Stomach (tissue), 9 donors: Measurements from ENCODE around the gene PFKL. TPM values are rescaled to one million over a fixed set of nuclear protein-coding genes. Genes with fewer than 3 reads are reported as not detected.
"Not testable (repeated sequence)": the region's sequence is repeated elsewhere in the genome, so short reads cannot be mapped to it uniquely, and the experiment has no call there.

Source experiments
- DNase-seq, 2 donors: peaks; one replicate each; pipeline versions ENCODE4 v3.0.0 to v3.0.0-alpha.2; 2013 to 2019
- H3K27ac ChIP-seq, 5 donors: fragments of 200-600 bp in 4 of 5; sonication (generic) in 4 of 5; one replicate each; pipeline ENCODE4 v1.5.1; 2013 to 2019; ENCODE audit warnings: mild to moderate bottlenecking in 1 of 5, moderate library complexity in 1 of 5
- H3K27me3 ChIP-seq, 3 donors: fragments of 200-600 bp; sonication (generic); one replicate each; pipeline ENCODE4 v1.5.1; 2017 to 2019; ENCODE audit warnings: mixed run types in 1 of 3
- H3K36me3 ChIP-seq, 4 donors: fragments of 200-600 bp; sonication (generic); 1 replicate in 3 of 4; 2 replicates in 1 of 4; pipeline ENCODE4 v1.5.1; 2016 to 2019
- H3K4me1 ChIP-seq, 4 donors: fragments of 200-600 bp; sonication (generic); one replicate each; pipeline ENCODE4 v1.5.1; 2016 to 2019
- H3K4me3 ChIP-seq, 4 donors: fragments of 200-600 bp; sonication (generic) in 3 of 4; one replicate each; pipeline ENCODE4 v1.5.1; 2016 to 2019; ENCODE audit warnings: mild to moderate bottlenecking in 1 of 4
- H3K9me3 ChIP-seq, 4 donors: fragments of 200-600 bp; sonication (generic); one replicate each; pipeline ENCODE4 v1.5.1; 2016 to 2019
- EP300 ChIP-seq: sonication (generic); formaldehyde crosslinking; IDR thresholded peaks from one replicate; pipeline ENCODE4 v1.6.1; 2017; ENCODE audit warnings: antibody characterized with exemption
- POLR2A ChIP-seq, 4 donors: fragments of 450-650 bp; IDR thresholded peaks; one replicate each; pipeline ENCODE4 v1.6.1; 2016; ENCODE audit warnings: antibody characterized with exemption in 4 of 4, control low read depth in 2 of 4, mild to moderate bottlenecking in 1 of 4, moderate library complexity in 1 of 4
- POLR2AphosphoS5 ChIP-seq, 3 donors: sonication (generic); formaldehyde crosslinking; IDR thresholded peaks; one replicate each; pipeline ENCODE4 v1.6.1; 2016; ENCODE audit warnings: antibody characterized with exemption in 3 of 3
- WGBS, 5 donors: extraction: QIAGEN DNeasy Blood & Tissue Kit in 3 of 5; methylation state at CpG; one replicate each; pipeline versions ENCODE4 v1.1.5 to v1.1.7; 2013 to 2018; 5-methylcytosine and 5-hydroxymethylcytosine counted together
- intact Hi-C: fragments of 100-400 bp; cut with DNase I; formaldehyde crosslinking; loops from one replicate; pipeline ENCODE4 v1.15.1; 2023; ENCODE audit warnings: low total_unique reads
- polyA plus RNA-seq, 3 donors: library from polyadenylated mRNA; stranded (reverse); fragments of 200-250 nt; gene quantifications; one replicate each; pipeline ENCODE4 v1.2.3, GENCODE V29; 2013
- total RNA-seq, 5 donors: library from RNA; depleted of rRNA; stranded (reverse); fragments of >200 nt; gene quantifications; one replicate each; pipeline versions ENCODE4 v1.1.0 to v1.2.3, GENCODE V29; 2014 to 2016
- TF ChIP-seq, protein P1 (sequence below), 7 experiments: fragments of 450-650 bp in 4 of 7; fragments of 200-600 bp in 3 of 7; sonication (generic) in 3 of 7; IDR thresholded peaks; one replicate each; pipeline ENCODE4 v1.5.1; 2016 to 2019; ENCODE audit warnings: antibody characterized with exemption in 7 of 7, control low read depth in 2 of 7, mild to moderate bottlenecking in 1 of 7
- donor health status: healthy with polysubstance abuse.
- donor health status: Bipolar disorder and iron deficiency.
- donor health status: healthy.

The PFKL gene
- total and polyA plus RNA-seq, 8 donors, result 83.0 to 283 (median 130) TPM

DNA sequence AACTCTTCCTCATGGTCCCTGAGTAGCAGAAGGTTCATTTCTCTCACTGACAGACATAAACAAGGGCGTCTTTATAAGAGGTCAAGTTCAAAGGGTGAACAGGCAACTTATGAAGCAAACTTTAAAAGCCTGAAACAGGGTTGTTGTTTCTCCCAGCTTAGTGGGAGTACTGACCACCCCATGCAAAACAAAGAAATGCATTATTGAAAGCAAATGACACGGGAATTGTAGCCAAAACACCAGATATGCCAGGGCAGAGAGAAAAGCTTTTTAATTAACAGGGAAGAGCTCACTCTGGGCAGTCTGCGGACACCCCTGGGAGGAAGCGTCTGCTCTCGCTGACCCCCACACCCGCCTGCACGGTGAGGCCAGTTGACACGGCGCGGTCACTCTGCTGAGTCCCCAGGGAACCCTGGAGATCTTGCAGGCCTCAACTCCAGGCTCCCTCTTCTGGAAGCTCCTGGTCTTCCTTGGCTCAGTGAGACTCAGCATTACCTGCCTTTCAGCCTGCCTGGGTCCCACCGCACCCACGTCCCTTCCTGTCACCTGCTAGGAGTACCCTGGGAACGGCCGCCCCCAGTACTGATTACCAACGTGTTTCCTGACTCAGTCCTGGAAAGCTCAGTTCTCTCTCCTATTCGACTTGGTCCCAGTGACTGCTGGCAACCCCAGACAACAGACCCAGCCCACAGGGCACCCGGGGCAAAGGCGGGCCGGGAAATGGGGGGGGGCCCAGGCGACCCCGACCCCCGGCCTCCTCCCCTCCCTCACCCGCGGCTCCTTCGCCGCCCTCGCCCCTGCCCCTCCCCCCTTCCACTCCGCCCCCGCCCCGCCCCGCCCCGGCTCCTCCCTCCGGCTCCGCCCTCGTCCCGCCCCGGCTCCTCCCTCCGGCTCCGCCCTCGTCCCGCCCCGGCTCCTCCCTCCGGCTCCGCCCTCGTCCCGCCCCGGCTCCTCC lies 38.4 kb downstream of the PFKL start:
- peak overlapping the region; percentile 86 to 95 (median 90) for H3K27ac ChIP-seq

DNA sequence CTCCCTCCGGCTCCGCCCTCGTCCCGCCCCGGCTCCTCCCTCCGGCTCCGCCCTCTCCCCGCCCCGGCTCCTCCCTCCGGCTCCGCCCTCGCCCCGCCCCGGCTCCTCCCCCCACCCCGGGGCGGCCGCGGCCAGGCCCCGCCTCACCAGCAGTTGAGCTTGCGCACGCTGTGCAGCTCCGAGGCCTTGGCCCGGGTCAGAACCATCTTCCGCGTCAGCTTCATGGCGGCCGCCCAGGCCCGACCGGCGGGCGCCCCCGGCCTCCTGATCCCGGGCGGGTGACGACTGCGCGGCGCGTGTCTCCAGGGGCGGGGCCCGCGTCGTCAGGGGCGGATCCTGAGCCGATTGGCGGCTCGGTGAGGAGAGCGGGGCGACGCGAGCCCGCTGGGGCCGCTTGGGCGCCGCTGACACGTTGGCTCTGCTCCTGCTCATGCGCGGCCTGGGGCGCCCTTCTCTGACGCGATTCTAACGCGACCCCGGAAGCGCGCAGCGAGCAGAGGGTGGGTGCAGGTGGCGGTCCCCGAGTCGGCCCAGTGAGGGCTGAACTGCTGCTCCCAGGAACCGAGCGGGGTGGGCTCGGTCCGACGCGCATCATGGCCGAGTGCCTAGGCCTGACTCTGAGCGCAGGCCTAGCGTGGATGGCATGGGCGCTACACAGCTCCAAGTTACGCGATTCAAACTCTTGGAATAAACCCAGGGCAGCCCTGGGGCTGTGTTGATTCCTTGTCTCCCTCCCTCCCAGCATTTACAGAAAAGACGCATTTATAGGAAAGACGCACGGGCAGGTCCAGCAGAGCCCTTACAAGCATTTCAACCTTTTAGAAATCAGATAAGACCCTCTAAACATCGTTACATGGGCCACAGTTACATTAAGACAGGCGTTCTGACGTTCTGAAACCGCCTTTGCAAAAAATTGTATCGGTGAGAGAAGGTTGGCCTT lies 39.4 kb downstream of the PFKL start, which contains the start of gene CFAP410:
Gene CFAP410, minus strand, starts transcription at position 420 of the 940 bp plus-strand sequence. Its CDS starts 196 bp downstream, at position 224.
- intact Hi-C loops, result no loop called here
- H3K36me3 ChIP-seq, result peaks cover 5 to 28% (median 25%) of the 10 kb centered on the region in 4 donors
- TF ChIP-seq, protein P1, sequence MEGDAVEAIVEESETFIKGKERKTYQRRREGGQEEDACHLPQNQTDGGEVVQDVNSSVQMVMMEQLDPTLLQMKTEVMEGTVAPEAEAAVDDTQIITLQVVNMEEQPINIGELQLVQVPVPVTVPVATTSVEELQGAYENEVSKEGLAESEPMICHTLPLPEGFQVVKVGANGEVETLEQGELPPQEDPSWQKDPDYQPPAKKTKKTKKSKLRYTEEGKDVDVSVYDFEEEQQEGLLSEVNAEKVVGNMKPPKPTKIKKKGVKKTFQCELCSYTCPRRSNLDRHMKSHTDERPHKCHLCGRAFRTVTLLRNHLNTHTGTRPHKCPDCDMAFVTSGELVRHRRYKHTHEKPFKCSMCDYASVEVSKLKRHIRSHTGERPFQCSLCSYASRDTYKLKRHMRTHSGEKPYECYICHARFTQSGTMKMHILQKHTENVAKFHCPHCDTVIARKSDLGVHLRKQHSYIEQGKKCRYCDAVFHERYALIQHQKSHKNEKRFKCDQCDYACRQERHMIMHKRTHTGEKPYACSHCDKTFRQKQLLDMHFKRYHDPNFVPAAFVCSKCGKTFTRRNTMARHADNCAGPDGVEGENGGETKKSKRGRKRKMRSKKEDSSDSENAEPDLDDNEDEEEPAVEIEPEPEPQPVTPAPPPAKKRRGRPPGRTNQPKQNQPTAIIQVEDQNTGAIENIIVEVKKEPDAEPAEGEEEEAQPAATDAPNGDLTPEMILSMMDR (IDR thresholded peaks at IDR 0.05), result no peak
- peak; percentile 98 to 100 (median 98) for TF ChIP-seq POLR2AphosphoS5 (IDR thresholded peaks at IDR 0.05)
- TF ChIP-seq EP300, result no peak
- peak in 2 of 4 donors; percentile 74 to 86 for TF ChIP-seq POLR2A (IDR thresholded peaks at IDR 0.05)

More for the DNA sequence above, 38.4 kb downstream of the PFKL start:
- peak; percentile 66 to 92 for DNase-seq
- intact Hi-C loops, result no loop called here
- peaks cover 5 to 28% (median 25%) of the 10 kb centered on the region in 4 donors for H3K36me3 ChIP-seq
- WGBS, 5 donors, result 5 to 18% (median 6%) methylated on average over 18 to 43 of the region's 47 CpGs
- H3K4me3 ChIP-seq, result peak overlapping the region; percentile 43 to 69 (median 53)
- H3K27me3 ChIP-seq, result no peaks in the 10 kb centered on the region
- no peaks in the 10 kb centered on the region for H3K9me3 ChIP-seq
- H3K4me1 ChIP-seq, result peaks cover 13 to 25% (median 19%) of the 10 kb centered on the region in 4 donors
- TF ChIP-seq, protein P1 (IDR thresholded peaks at IDR 0.05), result peak in 2 of 7 experiments; percentile 31 to 47
- TF ChIP-seq POLR2AphosphoS5 (IDR thresholded peaks at IDR 0.05), result no peak

DNA sequence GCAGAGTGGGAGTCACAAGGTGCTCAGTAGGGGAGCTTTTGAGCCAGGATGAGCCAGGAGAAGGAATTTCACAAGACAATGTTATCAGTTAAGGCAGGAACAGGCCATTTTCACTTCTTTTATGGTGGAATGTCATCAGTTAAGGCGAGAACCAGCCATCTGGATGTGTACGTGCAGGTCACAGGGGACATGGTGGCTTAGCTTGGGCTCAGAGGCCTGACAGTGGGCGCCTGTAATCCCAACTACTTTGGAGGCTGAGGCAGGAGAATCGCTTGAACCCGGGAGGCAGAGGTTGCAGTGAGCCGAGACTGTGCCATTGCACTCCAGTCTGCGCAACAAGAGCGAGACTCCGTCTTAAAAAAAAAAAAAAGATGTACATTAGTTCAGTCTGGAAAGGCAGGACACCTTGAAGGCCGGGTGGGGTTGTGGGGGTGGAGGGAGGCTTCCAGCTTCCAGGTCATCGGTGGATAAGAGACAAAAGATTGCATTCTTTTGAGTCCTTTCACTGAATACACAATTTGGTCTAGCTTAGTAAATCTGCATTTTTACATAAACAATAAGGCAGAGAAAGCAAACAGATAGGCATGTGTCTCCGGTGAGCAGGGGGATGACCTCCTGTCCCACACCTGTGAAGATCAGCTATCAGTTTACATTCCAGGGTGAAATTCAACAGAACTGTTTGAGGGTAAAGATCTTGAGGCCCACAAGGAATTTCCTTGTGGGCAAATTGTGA lies 42.0 kb downstream of the PFKL start:
- H3K9me3 ChIP-seq, H3K27ac ChIP-seq, intact Hi-C loops, H3K36me3 ChIP-seq, DNase-seq, H3K4me3 ChIP-seq, H3K27me3 ChIP-seq: not testable (repeated sequence)
- peaks cover 13 to 25% (median 19%) of the 10 kb centered on the region in 4 donors for H3K4me1 ChIP-seq
- WGBS, 5 donors, result 43 to 61% (median 57%) methylated on average over 12 of the region's 12 CpGs

More for the DNA sequence above, 39.4 kb downstream of the PFKL start, which contains the start of gene CFAP410:
- peak within 1 kb of the TSS; percentile 88 to 98 (median 93) for H3K27ac ChIP-seq
- H3K4me3 ChIP-seq, result peak within 1 kb of the TSS; percentile 57 to 82 (median 66)
- no peaks in the 10 kb centered on the region for H3K27me3 ChIP-seq
- H3K4me1 ChIP-seq, result peaks cover 13 to 25% (median 19%) of the 10 kb centered on the region in 4 donors
- WGBS, 5 donors, result 0 to 1% (median 1%) methylated on average over 23 to 90 of the region's 90 CpGs
- no peaks in the 10 kb centered on the region for H3K9me3 ChIP-seq
- DNase-seq, result peak; percentile 94 to 98

DNA sequence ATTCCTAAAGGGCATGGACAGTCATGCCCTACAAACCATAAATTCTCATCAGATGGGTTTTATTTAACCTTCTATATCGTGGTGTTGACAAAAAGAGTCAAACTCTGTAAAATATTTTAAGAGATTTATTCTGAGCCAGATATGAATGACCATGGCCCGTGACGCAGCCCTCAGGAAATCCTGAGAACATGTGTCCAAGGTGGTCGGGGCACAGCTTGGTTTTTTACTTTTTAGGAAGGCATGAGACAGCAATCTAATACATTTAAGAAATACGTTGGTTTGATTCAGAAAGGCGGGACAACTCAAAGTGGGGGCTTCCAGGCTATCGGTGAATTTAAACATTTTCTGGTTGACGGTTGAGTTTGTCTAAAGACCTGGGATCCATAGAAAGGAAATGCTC lies 43.1 kb downstream of the PFKL start:
- H3K4me3 ChIP-seq, H3K27ac ChIP-seq, H3K36me3 ChIP-seq, intact Hi-C loops, H3K9me3 ChIP-seq, DNase-seq: not testable (repeated sequence)
- Histone ChIP-seq H3K27me3 (peaks cover 0 to 17% (median 0%) of the 10 kb centered on the region in 3 donors), H3K4me1 (peaks cover 12 to 18% (median 15%) of the 10 kb centered on the region in 4 donors)
- 76 to 81% (median 79%) methylated on average over 8 of the region's 8 CpGs for WGBS, 5 donors
